Measurements from ENCODE around the gene AKIP1.

- TF ChIP-seq CTCF (IDR thresholded peaks at IDR 0.05; ENCODE audit: low read depth, low read length, missing input control): no peak
- no peak for TF ChIP-seq MAX (IDR thresholded peaks at IDR 0.05)
- TF ChIP-seq NR2F2 (IDR thresholded peaks at IDR 0.05): no peak
- TF ChIP-seq REST (IDR thresholded peaks at IDR 0.05): no peak
- TF ChIP-seq TAF1 (conservative IDR thresholded peaks at IDR 0.05): no peak
- no peak for TF ChIP-seq JUND (IDR thresholded peaks at IDR 0.05)
- TF ChIP-seq EGR1 (IDR thresholded peaks at IDR 0.05; ENCODE audit: low read depth in 2 of 2): no peak
- TF ChIP-seq RAD21 (IDR thresholded peaks at IDR 0.05): no peak
- no peak for TF ChIP-seq RXRA (IDR thresholded peaks at IDR 0.05)
Measured at GRCh38 chr11:8867035-8867434, 44.0 kb upstream of the AKIP1 start.
